OCI-LY7 (cell line): Measurements from ENCODE around the gene ZNF837.

Experiments used
- EZH2phosphoT487 ChIP-seq: fragments of 200-600 bp; sonication (generic); IDR thresholded peaks from 2 replicates; pipeline ENCODE4 v1.6.1; 2018; ENCODE audit warnings: low read depth, borderline replicate concordance, mild to moderate bottlenecking, mixed run types, antibody characterized with exemption, low read length, moderate library complexity, mixed read lengths
- TF ChIP-seq, protein P1 (sequence below): fragments of 200-600 bp; sonication (generic); conservative IDR thresholded peaks from 2 replicates; pipeline ENCODE4 v1.5.1; 2014; ENCODE audit warnings: mild to moderate bottlenecking, antibody characterized with exemption, low read length, moderate library complexity, mixed read lengths

DNA sequence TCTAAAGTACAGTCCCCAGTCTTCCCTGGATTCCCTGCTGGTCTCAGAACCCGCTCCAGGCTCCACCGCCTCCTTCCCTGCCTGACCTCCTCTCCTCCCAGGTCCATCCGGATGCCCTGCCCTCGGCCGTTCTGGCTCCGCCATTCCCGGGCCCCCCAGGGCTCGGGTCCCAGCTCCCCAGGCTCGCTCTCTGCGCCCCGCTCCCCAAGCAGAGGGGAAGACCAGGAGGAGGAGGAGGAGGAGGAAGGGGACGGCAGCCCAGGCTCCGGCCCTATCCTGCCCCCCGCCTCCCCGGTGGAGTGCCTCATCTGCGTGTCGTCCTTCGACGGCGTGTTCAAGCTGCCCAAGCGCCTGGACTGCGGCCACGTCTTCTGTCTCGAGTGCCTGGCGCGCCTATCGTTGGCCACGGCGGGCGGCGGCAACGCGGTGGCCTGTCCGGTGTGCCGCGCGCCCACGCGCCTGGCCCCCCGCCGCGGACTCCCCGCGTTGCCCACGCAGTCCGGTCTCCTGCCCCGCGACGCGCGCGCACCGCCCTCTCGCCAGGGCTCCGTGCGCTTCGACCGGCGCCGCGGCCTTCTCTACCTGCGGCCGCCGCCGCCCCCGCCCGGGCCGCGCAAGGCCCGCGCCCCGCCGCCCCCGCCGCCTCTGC is 15.3 kb upstream of the ZNF837 start:
- TF ChIP-seq, protein P1, sequence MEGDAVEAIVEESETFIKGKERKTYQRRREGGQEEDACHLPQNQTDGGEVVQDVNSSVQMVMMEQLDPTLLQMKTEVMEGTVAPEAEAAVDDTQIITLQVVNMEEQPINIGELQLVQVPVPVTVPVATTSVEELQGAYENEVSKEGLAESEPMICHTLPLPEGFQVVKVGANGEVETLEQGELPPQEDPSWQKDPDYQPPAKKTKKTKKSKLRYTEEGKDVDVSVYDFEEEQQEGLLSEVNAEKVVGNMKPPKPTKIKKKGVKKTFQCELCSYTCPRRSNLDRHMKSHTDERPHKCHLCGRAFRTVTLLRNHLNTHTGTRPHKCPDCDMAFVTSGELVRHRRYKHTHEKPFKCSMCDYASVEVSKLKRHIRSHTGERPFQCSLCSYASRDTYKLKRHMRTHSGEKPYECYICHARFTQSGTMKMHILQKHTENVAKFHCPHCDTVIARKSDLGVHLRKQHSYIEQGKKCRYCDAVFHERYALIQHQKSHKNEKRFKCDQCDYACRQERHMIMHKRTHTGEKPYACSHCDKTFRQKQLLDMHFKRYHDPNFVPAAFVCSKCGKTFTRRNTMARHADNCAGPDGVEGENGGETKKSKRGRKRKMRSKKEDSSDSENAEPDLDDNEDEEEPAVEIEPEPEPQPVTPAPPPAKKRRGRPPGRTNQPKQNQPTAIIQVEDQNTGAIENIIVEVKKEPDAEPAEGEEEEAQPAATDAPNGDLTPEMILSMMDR = no peak
- TF ChIP-seq EZH2phosphoT487 = no peak
